Heart left ventricle (tissue), 16 donors: ENCODE measurements around the gene DISP2. TPM values are rescaled to one million over a fixed set of nuclear protein-coding genes. Genes with fewer than 3 reads are reported as not detected.

ENCODE experiments used
- ATAC-seq, 4 donors: fragments of 200-7000 bp; cut with Tn5 transposase; one replicate each; pipeline ENCODE4 v1.9.1; 2020 to 2022; ENCODE audit warnings: moderate library complexity in 4 of 4, mild to moderate bottlenecking in 3 of 4, moderate number of reproducible peaks in 1 of 4
- DNase-seq, 5 donors: peaks; one replicate each; pipeline ENCODE4 v3.0.0-alpha.2; 2020
- H3K27ac ChIP-seq, 12 donors: fragments of 200-600 bp; sonication (generic) in 4 of 12; one replicate each; pipeline versions ENCODE4 v1.5.0 to v1.8.0; 2016 to 2022; ENCODE audit warnings: mild to moderate bottlenecking in 2 of 12
- H3K27me3 ChIP-seq, 9 donors: fragments of 200-600 bp; sonication (generic) in 2 of 9; one replicate each; pipeline versions ENCODE4 v1.5.1 to v1.8.0; 2016 to 2022; ENCODE audit warnings: mild to moderate bottlenecking in 3 of 9
- H3K36me3 ChIP-seq, 9 donors: fragments of 200-600 bp; sonication (generic) in 2 of 9; one replicate each; pipeline versions ENCODE4 v1.5.0 to v1.8.0; 2018 to 2022; ENCODE audit warnings: mild to moderate bottlenecking in 2 of 9
- H3K4me1 ChIP-seq, 12 donors: fragments of 200-600 bp; sonication (generic) in 4 of 12; one replicate each; pipeline versions ENCODE4 v1.5.0 to v1.8.0; 2016 to 2022; ENCODE audit warnings: mild to moderate bottlenecking in 3 of 12
- H3K4me3 ChIP-seq, 12 donors: fragments of 200-600 bp; sonication (generic) in 4 of 12; one replicate each; pipeline versions ENCODE4 v1.5.0 to v1.8.0; 2017 to 2022; ENCODE audit warnings: mild to moderate bottlenecking in 9 of 12, moderate library complexity in 4 of 12
- H3K9me3 ChIP-seq, 12 donors: fragments of 200-600 bp; sonication (generic) in 4 of 12; one replicate each; pipeline versions ENCODE4 v1.5.0 to v1.8.0; 2016 to 2022; ENCODE audit warnings: mild to moderate bottlenecking in 1 of 12
- POLR2A ChIP-seq, 2 donors: fragments of 450-650 bp; IDR thresholded peaks; one replicate each; pipeline ENCODE4 v1.6.1; 2017; ENCODE audit warnings: antibody characterized with exemption in 2 of 2, mild to moderate bottlenecking in 2 of 2, moderate library complexity in 2 of 2
- WGBS, 4 donors: extraction: QIAGEN DNeasy Blood & Tissue Kit in 2 of 4; methylation state at CpG; one replicate each; pipeline versions ENCODE4 v1.1.5 to v1.1.7; 2013 to 2018; 5-methylcytosine and 5-hydroxymethylcytosine counted together
- intact Hi-C, 10 donors: fragments of 100-400 bp; cut with DNase I; formaldehyde crosslinking; loops; one replicate each; pipeline versions ENCODE4 v1.11.1 to v1.14.2; 2022
- polyA plus RNA-seq, 2 donors: library from polyadenylated mRNA; stranded (reverse); fragments of 200-250 nt; gene quantifications; one replicate each; pipeline ENCODE4 v1.2.3, GENCODE V29; 2013
- total RNA-seq, 9 donors: library from RNA; depleted of rRNA in 2 of 9; stranded (reverse); fragments of >200 nt in 2 of 9; fragmentation: NEBNext Ultra II Directional in 3 of 9; extraction: Animal tissue kit (Norgen Biotek cat#: 25700) in 3 of 9; gene quantifications; one replicate each; pipeline versions ENCODE4 v1.1.0 to v1.2.4, GENCODE V29; 2016 to 2023
- TF ChIP-seq, protein P1 (sequence below), 12 donors: fragments of 200-600 bp; sonication (generic) in 4 of 12; IDR thresholded peaks; one replicate each; pipeline versions ENCODE4 v1.5.0 to v1.8.0; 2018 to 2022; ENCODE audit warnings: antibody characterized with exemption in 12 of 12, mild to moderate bottlenecking in 5 of 12
- donor health status: ischemic (EF 13 %, LVEDD 7.1; RV severe dilation, severe dysfunction).
- donor health status: healthy with polysubstance abuse.
- donor health status: DM: no; HTN: yes; CAD: no.
- donor health status: DM: no; HTN: no; CAD: no.
- donor health status: ischemic (EF 25% LVEDD 6.9; RV normal size, moderate dysfunction).
- donor health status: ischemic (EF 25% LVEDD 5.7; RV mildly dilated, moderate dysfunction).
- donor health status: healthy.
- donor health status: DM: yes; HTN: yes; CAD: no.
- donor health status: ischemic (EF 35%, LVEDD 5.7; RV mildly dilated, moderate dysfunction).
- donor health status: nonischemic (EF 11% LVEDD 7.7; RV severe dilation, severe dysfunction).
- donor health status: DM: yes; HTN: yes; CAD: no.
- donor health status: PGD.
- donor health status: ischemic (EF 29% LVEDD 5.4; RV normal size, mild dysfunction).
- donor health status: nonischemic (EF 23%, LVEDD 6.1; RV moderate dilation, normal function).

The DISP2 gene
- total and polyA plus RNA-seq, 11 donors = 0.10 to 1.8 (median 0.40) TPM

DNA sequence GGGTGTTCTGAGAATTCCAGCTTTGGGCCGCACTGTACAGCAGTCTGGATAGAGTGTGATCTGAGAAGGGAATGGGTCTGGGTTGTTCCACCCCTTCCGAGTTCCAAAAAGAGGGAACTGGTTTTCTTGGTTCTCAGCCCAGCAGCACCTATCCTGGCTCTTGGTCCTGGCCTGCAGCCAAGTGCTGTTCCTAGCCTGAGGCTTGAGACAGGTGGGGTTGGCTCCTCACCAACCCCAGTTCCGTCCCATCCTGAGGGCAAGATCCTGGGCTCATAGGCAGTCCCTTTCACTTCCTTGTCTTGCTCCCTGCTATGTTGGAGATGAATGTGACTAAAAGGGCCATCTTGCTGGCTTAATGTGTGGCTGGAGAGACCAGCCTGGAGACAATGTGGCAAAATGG, 62.8 kb downstream of the DISP2 start:
- Histone ChIP-seq H3K4me3 (no peak overlapping the region), H3K27me3 (no peaks in the 10 kb centered on the region), H3K27ac (peak overlapping the region; percentile 13 to 76 (median 69)), H3K9me3 (no peaks in the 10 kb centered on the region), H3K4me1 (peaks cover 0 to 24% (median 18%) of the 10 kb centered on the region in 12 donors), H3K36me3 (peaks cover 0 to 34% (median 22%) of the 10 kb centered on the region in 9 donors)
- WGBS, 4 donors = 38 to 61% (median 43%) methylated on average over 3 of the region's 3 CpGs
- TF ChIP-seq POLR2A (IDR thresholded peaks at IDR 0.05) = no peak
- TF ChIP-seq, protein P1, sequence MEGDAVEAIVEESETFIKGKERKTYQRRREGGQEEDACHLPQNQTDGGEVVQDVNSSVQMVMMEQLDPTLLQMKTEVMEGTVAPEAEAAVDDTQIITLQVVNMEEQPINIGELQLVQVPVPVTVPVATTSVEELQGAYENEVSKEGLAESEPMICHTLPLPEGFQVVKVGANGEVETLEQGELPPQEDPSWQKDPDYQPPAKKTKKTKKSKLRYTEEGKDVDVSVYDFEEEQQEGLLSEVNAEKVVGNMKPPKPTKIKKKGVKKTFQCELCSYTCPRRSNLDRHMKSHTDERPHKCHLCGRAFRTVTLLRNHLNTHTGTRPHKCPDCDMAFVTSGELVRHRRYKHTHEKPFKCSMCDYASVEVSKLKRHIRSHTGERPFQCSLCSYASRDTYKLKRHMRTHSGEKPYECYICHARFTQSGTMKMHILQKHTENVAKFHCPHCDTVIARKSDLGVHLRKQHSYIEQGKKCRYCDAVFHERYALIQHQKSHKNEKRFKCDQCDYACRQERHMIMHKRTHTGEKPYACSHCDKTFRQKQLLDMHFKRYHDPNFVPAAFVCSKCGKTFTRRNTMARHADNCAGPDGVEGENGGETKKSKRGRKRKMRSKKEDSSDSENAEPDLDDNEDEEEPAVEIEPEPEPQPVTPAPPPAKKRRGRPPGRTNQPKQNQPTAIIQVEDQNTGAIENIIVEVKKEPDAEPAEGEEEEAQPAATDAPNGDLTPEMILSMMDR (IDR thresholded peaks at IDR 0.05) = no peak
- peak; percentile 22 to 36 (median 28) for ATAC-seq
- DNase-seq = peak in 2 of 5 donors; percentile 32 to 53
- intact Hi-C loops = loop anchor here (1.0 to 10.0 kb wide), 15 partner anchors 52 to 376 kb away; partner anchors contain the start of genes CCDC9B (in 5 of the 10) and INAFM2 (in 4 of the 10)

DNA sequence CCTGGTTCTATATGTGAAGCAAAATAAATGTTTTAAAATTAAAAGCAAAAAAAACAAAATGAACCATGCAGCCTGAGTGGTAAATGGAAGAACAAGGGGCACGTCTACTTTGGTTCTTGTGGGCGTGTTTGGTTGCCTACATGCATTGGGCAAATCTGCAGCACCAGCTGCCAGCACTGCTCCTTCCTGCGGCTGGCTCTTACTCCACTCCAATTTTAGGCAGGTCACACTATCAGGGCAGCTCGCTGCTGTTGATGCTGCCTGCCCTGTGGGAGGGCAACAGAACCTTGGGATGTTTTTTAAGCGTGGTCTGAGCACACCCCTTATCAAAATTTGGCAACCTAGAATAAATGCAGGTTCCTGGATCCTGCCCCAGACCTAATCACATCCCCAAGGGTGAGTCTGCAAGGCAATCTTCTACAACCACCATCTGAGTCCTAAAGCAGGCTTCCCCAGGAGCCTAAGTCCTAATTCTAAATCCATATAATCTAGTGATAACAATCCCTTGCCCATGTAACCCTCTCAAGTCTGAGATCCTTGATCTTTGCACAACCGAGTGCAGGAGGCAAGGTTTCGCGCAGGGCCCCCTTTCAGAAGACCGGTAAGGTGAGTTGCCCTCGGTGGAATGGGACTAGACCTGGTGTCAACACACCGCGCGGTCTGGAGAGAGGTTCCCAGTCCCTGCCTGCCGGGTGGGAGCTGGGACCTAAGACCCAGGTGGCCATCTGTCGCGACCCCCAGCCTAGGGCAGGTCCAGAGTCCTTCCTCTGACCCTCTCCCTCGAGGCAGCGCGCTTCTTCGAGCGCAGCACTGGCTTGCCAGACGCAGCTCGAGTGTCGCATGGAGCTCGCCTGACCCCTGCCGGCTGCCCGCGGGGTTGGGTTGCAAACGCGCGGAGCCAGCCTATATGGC, 63.5 kb downstream of the DISP2 start:
- intact Hi-C loops = loop anchor here (1.0 to 10.0 kb wide), 18 partner anchors 53 to 377 kb away; partner anchors contain the start of genes CCDC9B (in 5 of the 10) and INAFM2 (in 4 of the 10)

DNA sequence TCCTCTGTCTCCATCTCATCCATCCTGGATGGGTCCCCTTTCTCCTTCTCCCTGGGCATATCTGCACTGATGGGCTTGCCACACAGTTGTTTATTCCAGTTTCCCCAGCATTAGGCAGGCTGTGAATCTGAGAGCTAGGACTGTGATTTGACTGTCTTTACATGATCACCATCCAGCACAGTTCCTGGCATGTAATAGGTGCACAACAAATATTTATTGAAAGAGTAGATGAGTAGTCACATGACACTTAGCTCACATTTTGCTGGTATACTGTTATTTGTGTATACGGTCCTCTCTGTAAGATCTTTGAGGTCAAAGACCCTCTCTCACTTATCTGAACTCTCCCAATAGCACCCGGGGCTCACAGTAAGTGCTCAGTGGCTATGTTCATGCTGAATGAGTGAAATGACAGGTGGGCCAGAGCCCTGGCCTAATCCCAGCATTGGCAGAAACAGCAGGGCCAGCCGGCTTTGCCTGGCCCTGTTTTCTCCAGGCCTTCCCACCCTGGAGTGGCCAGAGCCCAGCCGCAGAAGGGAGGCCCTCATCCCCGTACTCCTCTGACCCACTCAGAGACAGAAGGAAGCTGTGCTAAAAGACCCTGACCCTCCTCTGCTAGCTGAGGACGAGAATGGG, 66.6 kb downstream of the DISP2 start:
- H3K4me1 ChIP-seq = peaks cover 0 to 24% (median 18%) of the 10 kb centered on the region in 12 donors
- no peak for ATAC-seq
- H3K27me3 ChIP-seq = no peaks in the 10 kb centered on the region
- H3K36me3 ChIP-seq = no peaks in the 10 kb centered on the region
- H3K4me3 ChIP-seq = no peak overlapping the region
- 88 to 92% (median 91%) methylated on average over 6 of the region's 6 CpGs for WGBS, 4 donors
- TF ChIP-seq, protein P1 (IDR thresholded peaks at IDR 0.05) = no peak
- no peak for TF ChIP-seq POLR2A (IDR thresholded peaks at IDR 0.05)
- H3K9me3 ChIP-seq = no peaks in the 10 kb centered on the region
- intact Hi-C loops = loop anchor here in 8 of 10 donors (2.0 to 10.0 kb wide), 10 partner anchors 57 to 380 kb away; partner anchors contain the start of genes CCDC9B (in 5 of the 8) and INAFM2 (in 2 of the 8)
- H3K27ac ChIP-seq = no peak overlapping the region
- DNase-seq = no peak

More for the DNA sequence above, 63.5 kb downstream of the DISP2 start:
- Histone ChIP-seq H3K27ac (peak overlapping the region; percentile 4 to 76 (median 69)), H3K27me3 (no peaks in the 10 kb centered on the region), H3K36me3 (peaks cover 0 to 27% (median 15%) of the 10 kb centered on the region in 9 donors), H3K9me3 (no peaks in the 10 kb centered on the region), H3K4me1 (peaks cover 0 to 24% (median 18%) of the 10 kb centered on the region in 12 donors), H3K4me3 (no peak overlapping the region)
- TF ChIP-seq, protein P1 (IDR thresholded peaks at IDR 0.05) = peak; percentile 87 to 99 (median 94)
- no peak for TF ChIP-seq POLR2A (IDR thresholded peaks at IDR 0.05)
- 10 to 25% (median 13%) methylated on average over 17 to 31 of the region's 31 CpGs for WGBS, 4 donors
- peak; percentile 87 to 92 (median 90) for ATAC-seq
- DNase-seq = peak; percentile 75 to 91 (median 80)
